Measurements from ENCODE around the gene KIF3C.
"Not testable (repeated sequence)": the region's sequence is repeated elsewhere in the genome, so short reads cannot be mapped to it uniquely, and the experiment has no call there.

The KIF3C gene

GRCh38 chr2:25982273-25982967 lies at the start of gene KIF3C:
Gene KIF3C (minus strand): TSS chr2:25982497. CDS start chr2:25981917, 580 bp downstream.
- peak; percentile 82 for DNase-seq

GRCh38 chr2:26028083-26028482 lies 45.8 kb upstream of the KIF3C start:
- not testable (repeated sequence) for DNase-seq

DNA sequence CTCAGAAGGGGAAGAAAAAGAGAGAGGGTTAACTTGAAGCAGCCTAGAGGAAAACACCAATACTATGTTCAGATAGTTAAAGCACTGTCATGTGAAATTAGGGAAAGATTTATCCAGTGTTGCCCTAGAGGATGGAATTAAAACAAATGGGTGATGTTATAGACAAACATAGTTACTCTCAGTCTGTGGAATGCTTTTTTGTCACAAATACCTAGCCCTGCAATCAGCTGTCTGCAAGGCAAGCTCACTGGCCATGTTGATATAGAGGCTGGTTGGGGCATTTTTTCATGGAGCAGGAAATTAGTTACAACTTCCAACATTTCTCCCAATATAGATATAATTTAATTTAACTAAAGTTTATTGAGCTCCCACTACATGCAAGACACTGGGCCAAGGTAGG lies 43.2 kb upstream of the KIF3C start:
- no peak for DNase-seq

DNA sequence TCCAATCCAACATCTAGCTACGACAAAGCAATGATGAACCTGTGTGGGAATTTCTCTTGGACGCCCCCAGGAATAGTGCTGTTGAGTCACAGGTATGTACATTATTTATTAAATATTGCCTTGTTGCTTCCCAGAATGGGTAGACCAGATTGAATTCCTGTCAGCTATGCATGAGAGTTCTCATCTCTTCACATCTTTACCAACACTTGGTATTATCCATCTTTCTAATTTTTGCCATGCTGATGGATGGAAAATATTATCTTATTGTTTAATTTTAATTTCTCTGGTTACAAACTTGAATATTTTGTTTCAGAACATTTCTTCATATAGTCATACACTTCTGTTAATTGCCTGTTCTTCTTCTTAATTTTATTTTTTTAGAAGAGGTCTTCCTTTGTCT lies 42.0 kb upstream of the KIF3C start:
- no peak for DNase-seq

DNA sequence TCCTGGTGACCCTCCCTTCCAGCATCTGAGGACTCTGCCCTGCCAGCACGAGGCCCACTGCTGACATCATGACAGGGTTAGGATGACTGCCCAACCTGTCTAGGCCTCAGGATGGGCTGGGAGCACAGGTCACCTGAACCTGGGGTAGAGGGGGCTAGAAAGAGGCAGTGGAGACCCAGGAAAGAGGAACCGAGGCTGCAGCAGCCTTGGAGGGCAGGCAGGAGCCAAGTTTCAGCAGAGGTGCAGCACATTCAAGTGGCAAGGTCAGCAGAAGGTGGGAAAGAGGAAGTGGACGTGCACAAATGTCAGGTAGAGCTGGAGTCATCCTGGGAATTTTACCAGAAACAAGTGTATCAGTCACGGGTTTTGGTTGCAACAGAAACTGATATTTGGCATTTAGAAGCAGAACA lies 37.9 kb upstream of the KIF3C start:
- no peak for DNase-seq

GRCh38 chr2:26018184-26019055 lies 36.1 kb upstream of the KIF3C start:
- DNase-seq = peak; percentile 53

DNA sequence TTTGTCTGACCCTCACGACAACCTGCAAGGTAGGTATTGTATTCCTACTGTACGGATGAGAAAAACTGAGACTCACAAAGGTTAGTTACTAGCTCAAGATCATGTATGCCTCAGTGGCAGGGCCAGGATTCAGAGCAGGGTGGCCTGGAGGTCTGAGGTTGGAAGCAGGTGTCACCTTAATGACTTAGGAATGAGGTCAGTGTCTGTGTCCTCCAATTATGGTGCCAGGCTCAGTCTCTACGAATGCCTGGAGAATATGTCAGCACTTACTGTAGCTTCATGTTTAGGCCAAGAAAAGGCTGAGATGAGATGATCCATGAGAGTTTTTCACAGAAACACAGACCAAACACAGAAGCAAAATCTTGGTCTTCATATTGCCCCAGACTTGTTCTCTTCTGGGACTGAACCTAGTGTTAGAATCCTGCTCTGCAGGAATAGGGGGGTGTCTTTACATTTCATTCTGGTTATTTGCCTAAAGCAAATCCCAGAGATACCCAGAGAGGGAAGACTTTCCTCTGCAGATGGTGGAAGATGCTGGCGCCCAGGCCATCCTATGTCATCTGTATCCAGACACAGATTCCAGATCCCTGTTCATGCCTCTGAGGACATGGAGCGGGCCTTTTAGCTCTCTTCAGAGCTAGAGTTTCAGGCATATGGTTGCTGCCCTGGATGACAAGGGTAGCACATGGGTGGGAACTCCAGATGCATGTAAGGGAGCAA lies 35.3 kb upstream of the KIF3C start:
- DNase-seq = no peak

DNA sequence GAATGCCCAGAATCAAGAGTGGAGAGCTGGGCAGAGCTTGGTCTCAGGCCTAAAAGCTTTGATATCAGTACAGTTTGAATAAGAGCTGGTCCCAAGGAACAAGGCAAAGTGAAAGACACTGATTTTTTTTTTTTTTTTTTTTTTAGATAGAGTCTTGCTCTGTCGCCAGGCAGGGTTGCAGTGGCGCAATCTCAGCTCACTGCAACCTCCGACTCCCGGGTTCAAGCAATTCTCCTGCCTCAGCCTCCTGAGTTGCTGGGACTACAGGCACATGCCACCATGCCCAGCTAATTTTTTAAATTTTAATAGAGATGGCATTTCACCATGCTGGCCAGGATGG lies 34.4 kb upstream of the KIF3C start:
- not testable (repeated sequence) for DNase-seq

- no peak for DNase-seq
These were observed 33.9 kb upstream of the KIF3C start for GRCh38 chr2:26016012-26016705.

DNA sequence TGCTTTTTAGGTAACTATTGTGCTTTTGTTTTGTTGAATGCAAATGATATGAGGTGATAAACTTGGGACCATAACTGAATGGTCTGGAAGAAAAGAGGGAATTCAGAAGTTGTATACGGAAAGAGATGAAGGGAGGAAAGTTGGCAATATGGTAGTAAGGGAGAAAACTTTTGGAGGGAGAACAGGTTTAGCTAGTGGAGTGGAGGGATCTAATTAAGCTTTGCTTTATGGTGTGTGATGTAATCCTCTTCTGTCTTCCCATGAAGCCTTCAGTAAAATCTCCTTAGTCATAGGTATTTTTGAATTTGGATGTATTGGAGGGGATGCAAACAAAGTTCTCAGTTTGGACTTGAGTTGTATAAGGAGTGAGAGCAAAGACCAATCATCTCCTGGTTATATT lies 31.4 kb upstream of the KIF3C start:
- DNase-seq = no peak

GRCh38 chr2:26011990-26012856 lies 29.9 kb upstream of the KIF3C start:
- DNase-seq = no peak

DNA sequence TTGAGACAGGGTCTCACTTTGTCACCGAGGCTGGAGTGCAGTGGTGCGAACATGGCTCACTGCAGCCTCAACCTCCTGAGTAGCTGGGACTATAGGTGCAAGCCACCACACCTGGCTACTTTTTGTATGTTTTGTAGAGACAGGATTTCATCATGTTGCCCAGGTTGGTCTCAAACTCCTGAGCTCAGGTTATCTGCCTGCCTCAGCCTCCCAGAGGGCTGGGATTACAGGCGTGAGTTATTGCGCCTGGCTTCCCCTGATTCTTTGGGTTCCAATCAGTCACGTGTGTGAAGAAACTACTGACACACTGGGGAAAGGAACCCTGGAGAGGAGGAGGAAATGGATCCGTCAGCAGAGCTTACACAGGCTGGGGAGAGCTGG lies 29.3 kb upstream of the KIF3C start:
- DNase-seq = no peak

DNA sequence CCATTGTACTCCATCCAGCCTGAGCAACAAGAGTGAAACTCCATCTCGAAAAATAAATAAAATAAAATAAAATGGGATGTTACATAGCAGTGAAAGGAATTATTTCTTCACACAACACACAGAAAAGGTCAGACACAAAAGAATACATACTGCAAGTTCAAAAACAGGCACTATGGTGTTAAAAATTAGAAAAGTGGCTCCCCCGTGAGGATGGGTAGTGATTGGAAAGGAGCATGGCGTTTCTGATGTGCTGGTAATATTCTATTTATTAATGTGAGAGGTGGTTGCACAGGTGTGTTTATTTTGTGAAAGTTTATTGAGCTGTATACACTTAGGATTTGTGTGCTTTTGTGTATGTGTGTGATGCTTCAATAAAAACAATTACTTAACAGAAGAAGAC lies 28.6 kb upstream of the KIF3C start:
- DNase-seq = no peak

DNA sequence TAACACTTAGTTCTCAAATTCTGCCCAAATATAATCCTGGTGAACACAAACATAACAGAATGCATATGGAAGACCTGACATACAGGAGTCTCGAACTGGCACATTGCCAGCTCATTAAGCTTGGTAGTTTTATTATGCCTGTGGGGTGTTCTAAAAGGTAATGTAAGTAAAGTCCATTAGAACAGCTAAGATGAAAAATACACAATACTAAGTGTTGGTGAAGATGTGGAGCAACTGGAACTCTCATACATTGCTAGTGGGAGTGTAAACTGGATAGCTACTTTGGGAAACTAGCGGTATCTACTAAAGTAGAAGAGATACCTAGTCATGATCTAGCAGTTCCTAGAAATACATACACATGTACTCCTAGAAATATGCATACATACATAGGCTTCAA lies 27.3 kb upstream of the KIF3C start:
- no peak for DNase-seq

DNA sequence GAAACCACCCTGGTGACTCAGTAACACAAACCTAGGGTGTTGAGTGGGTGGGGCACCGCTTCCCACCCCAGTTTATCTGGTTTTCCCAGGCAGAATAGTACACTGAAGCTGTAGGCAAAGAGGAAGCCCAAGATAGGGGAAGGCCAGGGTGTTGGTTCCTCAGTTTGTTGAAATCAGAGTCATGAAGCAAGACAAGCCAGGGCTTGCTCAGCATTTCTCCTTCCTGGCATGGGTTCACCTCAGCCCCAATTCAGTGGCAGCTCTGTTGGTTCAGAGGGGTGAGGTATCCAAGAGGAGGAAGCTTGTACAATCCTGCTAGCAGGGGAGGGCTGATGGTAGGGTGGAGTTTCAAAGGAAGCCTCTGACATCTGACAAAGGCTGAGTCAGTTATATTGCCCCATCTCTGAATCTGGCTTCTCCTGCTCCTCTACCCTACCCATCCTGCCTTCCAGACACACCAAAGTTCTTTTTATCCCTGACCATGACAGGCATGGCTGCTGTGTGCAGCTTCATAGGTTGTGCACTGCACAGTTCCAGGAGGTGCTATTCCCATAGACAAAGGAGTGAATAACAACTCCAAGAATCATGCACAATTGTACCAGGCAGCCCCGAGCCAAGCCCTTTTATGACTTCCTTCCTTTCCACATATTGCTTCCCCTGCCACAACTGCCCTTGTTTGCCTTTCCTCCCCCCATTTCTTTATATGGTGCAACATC lies 26.7 kb upstream of the KIF3C start:
- no peak for DNase-seq

DNA sequence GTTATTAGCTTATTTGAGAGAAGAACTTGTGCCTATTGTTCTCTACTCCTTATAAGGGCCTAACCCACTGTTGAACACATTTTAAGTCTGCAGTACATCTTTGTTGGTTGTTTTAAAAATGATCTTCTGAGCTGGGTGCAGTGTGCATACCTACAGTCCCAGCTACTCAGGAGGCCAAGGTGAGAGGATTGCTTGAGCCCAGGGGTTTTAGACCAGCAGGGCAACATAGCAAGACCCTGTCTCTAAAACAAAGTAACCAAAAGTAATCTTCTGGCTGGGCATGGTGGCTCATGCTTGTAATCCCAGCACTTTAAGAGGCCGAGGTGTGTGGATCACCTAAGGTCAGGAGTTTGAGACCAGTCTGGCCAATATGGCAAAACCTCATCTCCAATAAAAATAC lies 25.8 kb upstream of the KIF3C start:
- no peak for DNase-seq

GRCh38 chr2:26002632-26003310 lies 20.5 kb upstream of the KIF3C start:
- no peak for DNase-seq

- no peak for DNase-seq
These were observed 19.6 kb upstream of the KIF3C start for GRCh38 chr2:26001743-26002351.

DNA sequence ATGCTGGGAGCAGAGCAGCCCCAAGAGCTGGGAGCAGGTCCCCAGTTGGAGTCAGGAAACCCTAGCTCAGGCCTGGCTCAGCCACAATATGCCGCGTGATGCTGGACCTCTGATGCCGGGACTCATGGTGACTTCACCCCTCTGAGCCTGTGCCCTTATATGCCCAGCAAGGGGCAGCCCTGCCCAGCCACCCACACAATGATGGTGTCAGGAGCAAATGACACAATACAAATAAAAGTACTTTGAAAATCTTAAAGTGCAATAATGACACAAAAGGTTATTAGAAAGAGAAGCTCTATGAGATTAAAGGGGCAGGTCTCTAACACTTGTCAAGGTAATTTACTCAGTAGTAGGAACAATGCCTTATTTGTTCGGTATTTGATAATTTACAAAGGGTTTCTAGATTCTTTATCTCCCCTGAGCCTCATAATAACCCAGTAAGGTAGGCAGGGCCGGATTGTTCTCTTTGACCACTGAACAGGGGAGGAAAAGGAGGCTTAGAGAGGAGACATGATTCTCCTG lies 18.3 kb upstream of the KIF3C start:
- no peak for DNase-seq

DNA sequence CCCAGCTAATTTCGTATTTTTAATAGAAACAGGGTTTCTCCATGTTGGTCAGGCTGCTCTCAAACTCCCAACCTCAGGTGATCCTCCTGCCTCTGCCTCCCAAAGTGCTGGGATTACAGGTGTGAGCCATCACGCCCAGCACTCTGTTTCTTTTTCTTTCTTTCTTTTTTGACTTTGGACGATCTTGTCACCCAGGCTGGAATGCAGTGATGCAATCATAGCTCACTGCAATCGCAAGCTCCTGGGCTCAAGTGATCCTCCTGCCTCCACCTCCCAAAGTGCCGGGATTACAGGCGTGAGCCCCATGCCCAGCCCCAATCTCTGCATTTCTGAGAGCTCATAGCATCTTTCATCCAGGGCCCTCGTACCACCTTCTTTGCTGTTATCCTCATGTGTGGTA lies 17.1 kb upstream of the KIF3C start:
- not testable (repeated sequence) for DNase-seq
